ENCODE measurements around the gene ZNF530. TPM values are rescaled to one million over a fixed set of nuclear protein-coding genes. Genes with fewer than 3 reads are reported as not detected.

ZNF530 gene
- total and polyA plus RNA-seq, 2 experiments from 2014 or later: 3.3 to 11.2 TPM

DNA sequence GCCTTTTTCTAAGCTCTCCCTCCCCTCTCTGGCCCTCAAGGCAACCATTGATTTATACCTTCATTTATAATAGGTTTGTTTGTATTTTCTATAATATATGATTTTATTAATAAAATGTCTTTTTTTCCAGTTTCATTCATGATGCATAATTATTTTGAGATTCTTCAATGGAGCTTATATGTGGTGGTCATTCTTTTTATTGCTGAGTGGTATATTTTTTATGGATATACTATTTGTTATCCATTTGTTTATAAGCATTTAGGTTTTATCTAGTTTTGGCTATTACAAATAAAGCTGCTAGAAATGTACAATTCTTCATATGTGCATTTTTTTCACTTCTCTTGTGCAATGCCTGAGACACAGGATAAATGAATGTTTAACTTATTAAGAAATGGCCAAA lies 44.0 kb downstream of the ZNF530 start:
- Mint-ChIP-seq H3K36me3 (ENCODE audit: low read depth) (peaks cover 46% of the 10 kb centered on the region), H3K4me1 (no peaks in the 10 kb centered on the region), H3K27me3 (ENCODE audit: insufficient read depth, low read depth, poor library complexity) (no peaks in the 10 kb centered on the region), H3K4me3 (no peak overlapping the region), H3K9me3 (no peaks in the 10 kb centered on the region; the same call in 1 of the 3 replicates), H3K27ac (no peak overlapping the region)
- DNase-seq (ENCODE audit: low spot score) (no peak), ATAC-seq (no peak)
- Histone ChIP-seq H3K4me3 (no peak overlapping the region), H3K9me2 (ENCODE audit: insufficient read depth) (no peaks in the 10 kb centered on the region), H2AFZ (no peak overlapping the region), H3K36me3 (ENCODE audit: insufficient read depth) (peaks cover 28% of the 10 kb centered on the region), H3K4me2 (no peak overlapping the region), H3K4me1 (ENCODE audit: insufficient read depth) (no peaks in the 10 kb centered on the region), H3F3A (replicated peaks; ENCODE audit: low read depth) (no peaks in the 10 kb centered on the region), H3K27ac (ENCODE audit: low read depth) (no peak overlapping the region), H3K79me2 (replicated peaks; ENCODE audit: insufficient read depth) (no peaks in the 10 kb centered on the region), H3K27me3 (ENCODE audit: insufficient read depth) (no peaks in the 10 kb centered on the region), H4K20me1 (replicated peaks; ENCODE audit: insufficient read depth) (no peaks in the 10 kb centered on the region)
- no peak for TF ChIP-seq ZNF114 (CRISPR knock-in tag; IDR thresholded peaks at IDR 0.05)
- TF ChIP-seq, protein P1, sequence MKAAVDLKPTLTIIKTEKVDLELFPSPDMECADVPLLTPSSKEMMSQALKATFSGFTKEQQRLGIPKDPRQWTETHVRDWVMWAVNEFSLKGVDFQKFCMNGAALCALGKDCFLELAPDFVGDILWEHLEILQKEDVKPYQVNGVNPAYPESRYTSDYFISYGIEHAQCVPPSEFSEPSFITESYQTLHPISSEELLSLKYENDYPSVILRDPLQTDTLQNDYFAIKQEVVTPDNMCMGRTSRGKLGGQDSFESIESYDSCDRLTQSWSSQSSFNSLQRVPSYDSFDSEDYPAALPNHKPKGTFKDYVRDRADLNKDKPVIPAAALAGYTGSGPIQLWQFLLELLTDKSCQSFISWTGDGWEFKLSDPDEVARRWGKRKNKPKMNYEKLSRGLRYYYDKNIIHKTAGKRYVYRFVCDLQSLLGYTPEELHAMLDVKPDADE (IDR thresholded peaks at IDR 0.05): no peak
- no peak for TF ChIP-seq NANOG (IDR thresholded peaks at IDR 0.05; ENCODE audit: borderline replicate concordance)
- no peak for TF ChIP-seq CREB1 (CRISPR knock-in tag; IDR thresholded peaks at IDR 0.05; ENCODE audit: low read depth)

DNA sequence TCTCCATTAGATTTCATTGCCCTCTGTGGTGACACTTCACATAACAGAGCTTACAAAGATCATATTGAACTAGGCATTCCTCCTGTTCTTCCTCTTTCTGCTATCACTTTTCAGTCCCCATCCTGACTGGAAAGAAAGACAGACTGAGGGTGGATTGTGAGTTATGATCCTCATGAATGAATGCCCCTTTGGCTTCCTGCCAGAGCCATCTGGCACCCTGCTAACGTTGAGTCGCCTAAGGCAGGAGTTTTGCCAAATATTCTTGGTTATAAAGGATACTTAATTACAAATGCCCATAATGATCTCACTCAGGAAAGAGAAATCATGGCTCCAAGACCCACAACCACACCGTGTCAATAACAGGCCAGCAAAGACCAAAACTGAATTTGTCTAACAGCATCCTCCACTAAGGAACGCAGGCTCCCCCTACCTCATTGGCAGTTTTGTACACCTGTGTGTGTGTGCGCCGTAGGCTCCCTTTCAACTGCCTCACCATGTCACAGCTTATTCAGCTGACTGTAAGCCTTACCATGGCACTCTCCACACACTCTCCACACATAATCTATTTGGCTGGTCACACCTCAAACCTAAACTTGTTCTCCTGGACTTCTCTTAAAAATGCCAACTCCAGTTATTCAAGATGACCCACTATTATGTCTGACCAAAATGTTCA lies 48.8 kb downstream of the ZNF530 start:
- Mint-ChIP-seq H3K27me3 (ENCODE audit: insufficient read depth, low read depth, poor library complexity) (peaks cover 5% of the 10 kb centered on the region), H3K36me3 (ENCODE audit: low read depth) (peaks cover under 1% of the 10 kb centered on the region), H3K9me3 (no peaks in the 10 kb centered on the region), H3K4me3 (no peak overlapping the region; the same call in 2 of the 3 replicates), H3K27ac (no peak overlapping the region), H3K4me1 (peaks cover 6% of the 10 kb centered on the region)
- DNase-seq (ENCODE audit: low spot score) (no peak), ATAC-seq (no peak)
- Histone ChIP-seq H3K79me2 (replicated peaks; ENCODE audit: insufficient read depth) (no peaks in the 10 kb centered on the region), H3F3A (replicated peaks; ENCODE audit: low read depth) (no peaks in the 10 kb centered on the region), H3K4me3 (no peak overlapping the region), H2AFZ (no peak overlapping the region), H3K4me1 (ENCODE audit: insufficient read depth) (no peaks in the 10 kb centered on the region; the same call in 1 of the 2 replicates), H3K4me2 (no peak overlapping the region), H3K9me2 (ENCODE audit: insufficient read depth) (peaks cover 5% of the 10 kb centered on the region; the same call in 1 of the 2 replicates), H3K36me3 (ENCODE audit: insufficient read depth) (no peaks in the 10 kb centered on the region), H4K20me1 (replicated peaks; ENCODE audit: insufficient read depth) (no peaks in the 10 kb centered on the region), H3K27me3 (ENCODE audit: insufficient read depth) (no peaks in the 10 kb centered on the region), H3K27ac (ENCODE audit: low read depth) (no peak overlapping the region)
- no peak for TF ChIP-seq ZNF331 (CRISPR knock-in tag; IDR thresholded peaks at IDR 0.05; ENCODE audit: low read depth)
- TF ChIP-seq, protein P2, sequence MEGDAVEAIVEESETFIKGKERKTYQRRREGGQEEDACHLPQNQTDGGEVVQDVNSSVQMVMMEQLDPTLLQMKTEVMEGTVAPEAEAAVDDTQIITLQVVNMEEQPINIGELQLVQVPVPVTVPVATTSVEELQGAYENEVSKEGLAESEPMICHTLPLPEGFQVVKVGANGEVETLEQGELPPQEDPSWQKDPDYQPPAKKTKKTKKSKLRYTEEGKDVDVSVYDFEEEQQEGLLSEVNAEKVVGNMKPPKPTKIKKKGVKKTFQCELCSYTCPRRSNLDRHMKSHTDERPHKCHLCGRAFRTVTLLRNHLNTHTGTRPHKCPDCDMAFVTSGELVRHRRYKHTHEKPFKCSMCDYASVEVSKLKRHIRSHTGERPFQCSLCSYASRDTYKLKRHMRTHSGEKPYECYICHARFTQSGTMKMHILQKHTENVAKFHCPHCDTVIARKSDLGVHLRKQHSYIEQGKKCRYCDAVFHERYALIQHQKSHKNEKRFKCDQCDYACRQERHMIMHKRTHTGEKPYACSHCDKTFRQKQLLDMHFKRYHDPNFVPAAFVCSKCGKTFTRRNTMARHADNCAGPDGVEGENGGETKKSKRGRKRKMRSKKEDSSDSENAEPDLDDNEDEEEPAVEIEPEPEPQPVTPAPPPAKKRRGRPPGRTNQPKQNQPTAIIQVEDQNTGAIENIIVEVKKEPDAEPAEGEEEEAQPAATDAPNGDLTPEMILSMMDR (conservative IDR thresholded peaks at IDR 0.05; ENCODE audit: low read depth in 2 of 2): peak in 1 of 2 experiments; percentile 33; a peak in 1 of 4 replicates

DNA sequence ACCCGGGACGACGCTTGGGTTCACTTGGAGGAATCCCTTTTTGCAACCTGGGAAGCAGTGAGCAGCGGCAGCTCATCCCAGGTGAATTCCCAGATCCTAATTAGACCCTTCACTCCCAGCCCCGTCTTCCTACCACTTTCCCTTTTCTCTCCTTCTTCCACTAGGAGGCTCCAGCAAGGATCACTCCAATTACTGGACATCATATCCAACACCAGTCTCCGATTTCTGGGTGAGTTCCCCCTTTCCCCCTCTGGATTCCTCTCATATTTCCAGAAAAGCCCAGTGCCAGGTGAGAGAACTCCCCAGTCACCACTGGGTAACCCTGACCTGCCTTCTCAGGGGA lies 51.9 kb downstream of the ZNF530 start:
- Histone ChIP-seq H3K36me3 (ENCODE audit: insufficient read depth) (no peaks in the 10 kb centered on the region), H3K27me3 (ENCODE audit: insufficient read depth) (no peaks in the 10 kb centered on the region), H3K4me1 (ENCODE audit: insufficient read depth) (no peaks in the 10 kb centered on the region; the same call in 1 of the 2 replicates), H3F3A (replicated peaks; ENCODE audit: low read depth) (no peaks in the 10 kb centered on the region), H3K4me3 (0 out of 2 replicates have a peak overlapping the region, but pooled peaks have one; percentile 14), H3K4me2 (peak overlapping the region; percentile 27; the same call in 1 of the 2 replicates), H2AFZ (peak overlapping the region; percentile 95), H4K20me1 (replicated peaks; ENCODE audit: insufficient read depth) (no peaks in the 10 kb centered on the region), H3K9me2 (ENCODE audit: insufficient read depth) (peaks cover 16% of the 10 kb centered on the region), H3K27ac (ENCODE audit: low read depth) (no peak overlapping the region), H3K79me2 (replicated peaks; ENCODE audit: insufficient read depth) (no peaks in the 10 kb centered on the region)
- ATAC-seq (peak; percentile 88), DNase-seq (ENCODE audit: low spot score) (peak; percentile 62)
- peak overlapping the region; percentile 25; the same call in 2 of the 3 replicates for H3K4me3 Mint-ChIP-seq
- peaks cover 6% of the 10 kb centered on the region for H3K4me1 Mint-ChIP-seq
- peak overlapping the region; percentile 30; the same call in 1 of the 2 replicates for H3K27ac Mint-ChIP-seq
- H3K9me3 Mint-ChIP-seq: peaks cover 7% of the 10 kb centered on the region; the same call in 2 of the 3 replicates
- TF ChIP-seq ZNF331 (CRISPR knock-in tag; IDR thresholded peaks at IDR 0.05; ENCODE audit: low read depth): no peak
- TF ChIP-seq, protein P2 (conservative IDR thresholded peaks at IDR 0.05; ENCODE audit: low read depth in 2 of 2): peak; percentile 39 to 56
- H3K27me3 Mint-ChIP-seq (ENCODE audit: insufficient read depth, low read depth, poor library complexity): peaks cover 7% of the 10 kb centered on the region
- no peaks in the 10 kb centered on the region; the same call in 2 of the 3 replicates for H3K36me3 Mint-ChIP-seq (ENCODE audit: low read depth)

All from GM23338 (cell line).